ENCODE results near the gene CLPTM1L. TPM values are rescaled to one million over a fixed set of nuclear protein-coding genes. Genes with fewer than 3 reads are reported as not detected.
"Not testable (repeated sequence)": the region's sequence is repeated elsewhere in the genome, so short reads cannot be mapped to it uniquely, and the experiment has no call there.

CLPTM1L gene
- total RNA-seq, 1 experiment from 2014 or later, result 392 TPM

DNA sequence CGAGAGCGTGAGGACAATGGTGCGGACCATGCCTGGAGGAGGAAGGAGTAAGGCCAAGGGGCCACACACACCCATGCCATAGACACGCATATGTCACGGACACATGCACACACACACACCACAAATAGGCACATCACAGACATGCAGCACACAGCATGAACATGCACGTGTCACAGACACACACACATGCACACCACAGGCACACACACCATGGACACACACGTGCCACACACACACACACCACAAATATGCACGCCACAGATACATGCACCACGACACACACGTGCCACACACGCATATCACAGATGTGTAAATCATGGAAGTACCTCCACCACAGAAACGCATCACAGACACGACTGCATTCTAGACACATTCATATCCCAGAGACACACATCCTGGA lies 66.7 kb downstream of the CLPTM1L start:
- DNase-seq (ENCODE audit: low spot score), result no peak

DNA sequence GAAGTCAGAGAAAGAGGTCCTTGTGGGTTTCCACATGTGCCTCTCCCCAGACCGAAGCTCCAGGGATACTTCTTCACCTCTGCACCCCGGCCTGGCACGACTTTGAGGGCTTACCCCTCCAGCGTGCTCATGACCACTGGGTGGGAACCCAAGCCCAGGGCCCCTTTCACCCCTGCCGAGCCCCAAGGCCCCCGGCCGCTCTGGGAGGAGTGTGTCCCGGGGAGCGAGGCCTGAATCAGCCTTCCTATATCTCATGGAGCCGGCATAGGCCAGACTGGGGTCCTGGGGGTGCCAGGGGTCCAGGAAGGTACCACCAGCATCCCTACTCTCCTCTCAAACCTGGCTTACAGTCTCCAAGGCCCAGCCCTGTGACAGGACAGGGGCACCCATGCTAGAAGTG lies 67.1 kb downstream of the CLPTM1L start:
- DNase-seq (ENCODE audit: low spot score), result no peak

DNA sequence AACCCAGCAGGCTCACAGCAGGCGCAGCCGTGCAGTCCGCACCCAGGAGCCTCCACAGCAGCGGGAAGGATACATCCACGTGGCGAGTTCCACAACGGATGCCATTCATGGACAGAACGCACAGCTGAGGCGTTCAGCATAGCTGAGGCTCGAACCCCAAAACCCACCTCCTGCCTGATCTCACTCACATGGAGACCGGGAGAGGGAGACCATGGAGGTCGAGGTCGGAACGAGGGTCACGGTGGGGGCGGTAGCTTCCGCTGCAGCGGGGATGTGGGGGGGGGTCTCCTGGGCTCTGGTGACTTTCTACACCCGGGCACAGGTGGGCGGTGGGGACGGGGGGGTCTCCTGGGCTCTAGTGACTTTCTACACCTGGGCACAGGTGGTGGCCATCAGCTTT lies 67.6 kb downstream of the CLPTM1L start:
- no peak for DNase-seq (ENCODE audit: low spot score)

DNA sequence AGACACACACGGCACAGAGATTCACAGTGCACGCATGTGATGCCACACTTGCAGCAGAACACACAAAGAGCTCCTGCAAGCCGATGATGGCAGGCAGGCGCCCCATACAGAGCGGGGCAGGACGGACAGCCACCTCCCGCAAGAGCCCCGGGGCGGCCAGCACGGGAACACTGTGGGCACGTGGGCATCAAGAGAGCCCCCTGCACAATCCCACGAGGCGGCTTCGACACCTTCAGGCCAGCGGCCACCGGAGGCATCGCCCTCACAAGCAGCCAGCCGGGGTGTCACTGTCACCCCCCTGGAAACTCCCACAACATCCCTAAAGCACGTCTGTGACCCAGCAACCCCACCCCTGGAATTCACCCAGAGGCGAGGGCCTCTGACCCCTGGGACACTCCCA lies 68.0 kb downstream of the CLPTM1L start:
- no peak for DNase-seq (ENCODE audit: low spot score)

DNA sequence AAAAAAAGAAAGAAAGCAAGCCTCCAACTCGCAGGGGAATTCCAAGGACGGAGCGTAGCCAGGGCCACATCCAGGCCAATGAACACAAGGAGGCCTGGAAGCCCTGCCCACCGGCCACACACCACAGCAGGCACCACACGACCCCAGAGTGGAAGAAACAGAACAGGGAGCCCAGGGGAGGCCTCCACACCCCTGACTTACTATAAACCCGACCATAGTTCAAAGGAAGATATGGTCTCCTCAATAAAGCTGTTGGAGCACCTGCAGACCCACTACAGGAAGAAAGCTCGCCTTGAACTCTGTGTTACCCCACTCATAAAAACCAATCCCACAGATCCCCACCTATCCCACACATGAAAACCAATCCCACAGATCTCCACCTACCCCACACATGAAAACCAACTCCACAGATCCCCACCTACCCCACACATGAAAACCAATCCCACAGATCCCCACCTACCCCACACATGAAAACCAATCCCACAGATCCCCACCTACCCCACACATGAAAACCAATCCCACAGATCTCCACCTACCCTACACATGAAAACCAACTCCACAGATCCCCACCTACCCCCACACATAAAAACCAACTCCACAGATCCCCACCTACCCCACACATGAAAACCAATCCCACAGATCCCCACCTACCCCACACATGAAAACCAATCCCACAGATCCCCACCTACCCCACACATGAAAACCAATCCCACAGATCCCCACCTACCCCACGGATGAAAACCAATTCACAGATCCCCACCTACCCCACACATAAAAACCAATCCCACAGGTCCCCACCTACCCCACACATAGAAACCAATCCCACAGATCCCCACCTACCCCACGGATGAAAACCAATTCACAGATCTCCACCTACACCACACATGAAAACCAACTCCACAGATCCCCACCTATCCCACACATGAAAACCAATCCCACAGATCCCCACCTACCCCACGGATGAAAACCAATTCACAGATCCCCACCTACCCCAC lies 69.2 kb downstream of the CLPTM1L start:
- DNase-seq (ENCODE audit: low spot score), result not testable (repeated sequence)

DNA sequence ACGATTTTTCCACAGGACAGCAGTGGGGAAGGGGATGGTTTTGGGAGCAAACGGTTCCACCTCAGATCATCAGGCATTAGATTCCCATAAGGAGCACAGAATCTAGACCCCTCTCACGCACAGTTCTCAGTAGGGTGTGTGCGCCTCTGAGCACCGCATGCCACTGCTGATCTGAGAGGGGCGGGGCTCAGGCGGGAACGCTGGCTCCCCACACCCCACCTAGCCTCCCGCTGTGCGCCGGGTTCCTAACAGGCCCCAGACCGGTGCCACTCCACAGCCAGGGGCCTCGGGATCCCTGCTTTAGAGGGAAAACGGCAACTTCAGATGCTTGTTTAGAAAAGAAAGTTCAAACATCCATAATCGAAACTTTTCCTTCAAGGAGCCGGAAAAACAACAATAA lies 70.4 kb downstream of the CLPTM1L start:
- no peak for DNase-seq (ENCODE audit: low spot score)

DNA sequence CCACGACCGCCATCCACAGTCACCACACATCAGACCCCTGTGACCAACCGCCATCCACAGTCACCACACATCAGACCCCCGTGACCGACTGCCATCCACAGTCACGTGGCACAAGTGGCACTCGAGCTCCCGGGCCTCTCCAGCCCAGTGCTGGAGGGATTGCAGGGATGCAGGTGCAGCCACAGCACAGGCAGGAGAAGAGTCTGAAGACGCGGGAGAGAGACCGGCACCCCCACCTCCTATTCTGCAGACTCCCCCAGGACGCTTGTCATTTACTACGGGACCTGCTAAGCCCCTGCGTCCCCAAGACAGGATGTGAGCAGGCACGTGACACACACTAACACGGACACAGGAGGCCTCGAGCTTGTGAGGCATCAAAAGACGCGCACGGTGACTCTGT lies 71.2 kb downstream of the CLPTM1L start:
- no peak for DNase-seq (ENCODE audit: low spot score)

DNA sequence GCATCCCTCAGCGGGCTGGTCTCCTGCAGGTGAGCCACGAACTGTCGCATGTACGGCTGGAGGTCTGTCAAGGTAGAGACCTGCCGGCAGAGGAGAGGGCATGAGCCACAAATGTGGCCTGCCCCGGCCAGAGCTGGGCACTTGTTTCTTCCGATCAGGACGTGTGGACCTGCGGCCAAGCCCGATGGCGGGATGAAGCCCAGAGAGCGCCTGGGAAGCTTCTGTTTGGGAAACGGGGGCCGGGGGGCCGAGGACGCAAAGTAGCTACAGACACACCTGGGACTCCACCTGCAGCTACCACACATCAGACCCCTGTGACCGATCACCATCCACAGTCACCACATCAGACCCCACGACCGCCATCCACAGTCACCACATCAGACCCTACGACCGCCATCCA lies 72.7 kb downstream of the CLPTM1L start:
- no peak for DNase-seq (ENCODE audit: low spot score)

DNA sequence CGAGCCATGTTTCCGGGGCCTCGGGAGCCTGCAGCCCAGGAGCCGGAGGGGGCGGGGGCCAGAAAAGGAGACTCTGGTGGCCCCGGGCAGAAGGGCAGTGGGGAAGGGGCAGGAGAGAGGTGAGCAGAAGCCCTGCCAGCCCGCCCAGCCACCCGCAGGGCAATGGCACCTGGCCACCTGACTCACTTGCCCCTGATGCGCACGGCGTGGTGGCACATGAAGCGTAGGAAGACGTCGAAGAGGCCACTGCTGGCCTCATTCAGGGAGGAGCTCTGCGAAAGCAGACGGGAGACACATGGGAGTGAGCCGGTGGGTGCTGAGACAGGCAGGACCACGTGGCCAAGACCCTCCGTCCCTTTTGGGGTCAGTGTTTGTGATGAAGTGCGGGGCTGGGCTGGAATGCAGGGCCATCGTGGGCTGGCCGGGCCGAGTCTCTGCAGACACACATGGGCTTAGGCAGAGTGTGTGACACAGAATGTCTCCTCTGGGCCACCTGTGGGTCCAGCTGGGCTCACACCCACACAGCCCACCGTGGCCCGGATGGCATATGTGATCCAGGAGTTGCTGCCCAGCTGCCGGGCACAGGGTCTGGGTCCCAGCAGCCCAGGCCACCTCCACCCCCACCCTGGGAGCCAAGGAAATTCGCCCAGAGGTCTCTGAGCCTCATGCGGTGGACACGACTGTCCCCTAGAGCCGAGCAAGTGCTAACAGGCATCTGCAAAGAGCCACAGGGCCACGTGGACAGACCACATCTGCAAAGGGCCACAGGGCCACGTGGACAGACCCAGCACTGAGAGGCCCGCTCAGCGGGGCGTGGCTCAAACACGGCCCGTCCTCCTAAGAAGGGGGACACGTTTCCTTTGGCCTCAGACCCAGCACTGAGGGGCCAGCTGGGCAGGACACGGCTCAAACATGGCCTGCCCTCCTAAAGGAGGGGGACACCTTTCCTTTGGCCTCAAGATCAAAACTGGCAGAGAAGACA lies 73.7 kb downstream of the CLPTM1L start:
- no peak for DNase-seq (ENCODE audit: low spot score)

DNA sequence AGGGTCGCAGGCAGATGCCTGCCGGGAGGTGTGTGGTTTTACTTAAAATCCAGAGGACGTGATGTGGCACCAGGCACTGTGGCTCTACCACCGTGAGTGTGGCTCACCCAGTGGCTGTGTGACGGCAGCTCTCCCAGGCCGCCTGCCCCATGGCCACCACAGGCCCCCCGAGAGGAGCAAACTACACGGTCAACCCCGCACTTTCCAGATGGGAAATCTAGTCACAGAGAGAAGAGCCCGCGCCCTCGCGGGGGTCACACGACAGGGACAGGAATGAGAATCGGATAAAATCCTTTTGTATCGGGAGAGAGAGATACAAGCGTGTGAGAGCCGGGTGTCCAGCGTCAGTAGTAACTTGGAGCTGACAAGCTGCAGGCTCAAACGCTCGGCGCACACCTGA lies 74.5 kb downstream of the CLPTM1L start:
- DNase-seq (ENCODE audit: low spot score), result no peak

DNA sequence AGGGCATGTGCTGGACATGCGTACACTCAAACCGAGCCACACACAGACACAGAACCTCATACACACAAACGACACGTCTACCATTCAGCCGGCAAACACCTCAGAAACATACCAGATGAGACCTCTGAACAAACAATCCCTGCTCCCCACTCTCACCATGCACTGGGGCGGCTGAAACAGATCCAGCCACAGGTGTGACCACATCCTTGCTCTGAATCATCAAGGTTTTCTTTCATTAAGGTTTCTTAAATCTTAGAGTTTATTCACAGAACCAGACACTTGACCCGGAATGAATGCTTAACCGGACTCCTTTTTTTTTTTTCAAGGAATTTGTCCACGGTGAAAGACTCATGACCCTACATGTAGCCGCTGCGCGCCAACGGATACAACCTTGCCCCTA lies 76.2 kb downstream of the CLPTM1L start:
- DNase-seq (ENCODE audit: low spot score), result no peak

DNA sequence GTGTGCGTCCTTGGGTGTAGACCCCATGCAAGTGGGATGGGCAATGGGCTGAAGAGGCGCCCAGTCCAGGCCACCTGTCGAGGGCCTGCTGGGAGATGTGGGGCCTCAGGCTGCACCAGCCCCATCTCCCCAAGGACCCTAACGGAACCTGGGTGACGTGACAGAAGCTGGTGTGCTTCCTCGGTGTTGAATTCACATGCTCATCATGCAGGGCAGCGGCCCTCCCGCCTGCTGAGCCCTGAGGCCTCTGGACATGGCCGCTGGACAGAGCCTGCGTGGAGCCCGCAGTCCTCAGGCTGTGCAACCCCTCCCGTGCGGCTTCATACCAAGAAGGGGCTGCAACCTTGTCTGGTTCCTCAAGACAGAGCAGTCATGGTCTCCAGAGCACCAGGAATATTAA lies 76.8 kb downstream of the CLPTM1L start:
- DNase-seq (ENCODE audit: low spot score), result no peak

Small RNA genes within 50 kb of the gene (small RNA-seq; reads per million reads assigned to genes)
- gene MIR4457, result not detected

Other genes with a start within 250 kb of the CLPTM1L start
- gene SLC12A7, start 233.0 kb downstream of the CLPTM1L start, total RNA-seq (2014; rRNA removed; shearing (Covaris generic)), result 129 and 134 TPM in 2 replicates
- gene SLC6A19, start 143.5 kb downstream of the CLPTM1L start, total RNA-seq (2014; rRNA removed; shearing (Covaris generic)), result not detected in 2 replicates
- not detected in 2 replicates for gene SLC6A18, start 119.7 kb downstream of the CLPTM1L start, total RNA-seq (2014; rRNA removed; shearing (Covaris generic))
- gene TERT, start 50.0 kb downstream of the CLPTM1L start, total RNA-seq (2014; rRNA removed; shearing (Covaris generic)), result 0.23 and 4.9 TPM in 2 replicates
- not detected in 2 replicates for gene SLC6A3, start 100.3 kb upstream of the CLPTM1L start, total RNA-seq (2014; rRNA removed; shearing (Covaris generic))
- 48.9 and 49.1 TPM in 2 replicates for gene LPCAT1, start 178.9 kb upstream of the CLPTM1L start, total RNA-seq (2014; rRNA removed; shearing (Covaris generic))

Measured in HT-29 (cell line).